GM19043 (cell line): Measurements from ENCODE around the gene SPPL2A.
A peak's percentile ranks its signal among the peaks of the same experiment; 100 is the strongest.

Experiments used
- ATAC-seq: cut with Tn5 transposase; IDR thresholded peaks from one replicate; pipeline ENCODE4 v1.9.1; 2021; ENCODE audit warnings: low read depth; ENCODE audit not compliant: unreplicated experiment

The SPPL2A gene

DNA sequence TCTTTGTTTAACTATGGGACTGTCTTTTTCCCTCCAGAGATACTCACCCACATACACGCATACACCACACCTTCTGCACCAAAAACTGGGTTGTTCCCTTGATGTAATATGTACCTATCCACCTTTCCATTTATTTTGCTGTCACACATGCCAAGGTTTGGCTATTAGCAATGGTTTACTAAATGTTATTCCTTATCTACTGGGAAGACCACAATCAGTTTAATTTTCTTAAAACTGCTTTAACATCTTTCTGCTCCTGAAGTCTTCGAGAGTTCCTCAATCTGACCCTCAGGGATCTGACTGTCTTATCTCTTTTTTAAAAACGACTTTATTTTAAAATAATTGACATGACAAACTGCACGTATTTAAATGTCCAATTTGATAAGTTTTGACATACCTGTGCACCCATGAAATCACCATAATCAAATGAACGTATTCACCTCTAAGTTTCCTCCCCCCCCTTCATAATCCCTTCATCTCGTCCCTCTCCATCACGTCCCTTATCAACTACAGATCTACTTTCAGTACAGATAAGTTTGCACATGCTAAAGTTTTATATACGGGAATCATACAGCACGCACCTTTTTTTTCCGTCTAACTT is 78.1 kb downstream of the SPPL2A start:
- ATAC-seq = peak; percentile 1

DNA sequence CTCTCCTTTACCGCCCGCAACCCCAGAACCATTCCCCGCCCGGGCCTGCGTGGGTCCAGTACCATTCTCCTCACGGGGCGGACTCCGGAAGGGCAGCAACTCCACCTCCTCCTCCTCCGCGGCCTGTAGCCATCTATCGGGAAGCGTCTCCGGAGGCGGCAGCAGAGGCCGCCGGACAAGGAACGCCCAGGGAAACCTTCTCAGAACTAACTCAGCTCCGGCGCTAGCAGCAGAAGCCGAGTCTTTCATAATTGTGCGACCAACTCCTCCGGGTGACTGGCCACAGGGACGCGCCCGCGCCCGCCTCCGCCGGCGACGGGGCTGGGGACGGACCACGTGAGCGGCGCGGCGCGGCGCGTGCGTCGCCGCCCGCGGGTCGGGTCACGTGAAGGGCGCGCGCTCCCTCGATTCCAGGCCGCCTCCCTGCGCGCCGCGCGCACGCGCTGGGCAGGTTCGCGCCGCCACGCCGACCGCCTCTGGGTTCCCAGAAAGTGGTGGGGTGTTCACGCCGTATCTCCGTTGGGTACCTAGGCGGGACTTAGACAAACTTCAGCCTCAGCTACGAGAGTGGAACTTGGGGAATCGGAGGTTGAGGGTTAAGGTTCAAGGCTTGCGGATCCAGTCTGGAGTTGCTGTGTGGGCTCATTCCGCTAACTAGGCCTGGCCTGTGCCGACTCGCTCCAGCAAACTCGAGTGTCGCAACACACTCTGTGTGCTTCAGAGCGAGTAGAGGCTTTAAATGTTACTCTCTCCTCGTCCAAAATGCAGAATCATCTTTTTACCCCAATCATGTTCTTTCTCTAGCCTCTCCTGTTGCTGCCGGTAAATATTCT is 78.8 kb downstream of the SPPL2A start, which contains the start of gene TRPM7:
Gene TRPM7, minus strand, starts transcription at position 329 of the 833 bp plus-strand sequence. Its CDS starts 264 bp downstream, at position 65.
- ATAC-seq = peak; percentile 75

DNA sequence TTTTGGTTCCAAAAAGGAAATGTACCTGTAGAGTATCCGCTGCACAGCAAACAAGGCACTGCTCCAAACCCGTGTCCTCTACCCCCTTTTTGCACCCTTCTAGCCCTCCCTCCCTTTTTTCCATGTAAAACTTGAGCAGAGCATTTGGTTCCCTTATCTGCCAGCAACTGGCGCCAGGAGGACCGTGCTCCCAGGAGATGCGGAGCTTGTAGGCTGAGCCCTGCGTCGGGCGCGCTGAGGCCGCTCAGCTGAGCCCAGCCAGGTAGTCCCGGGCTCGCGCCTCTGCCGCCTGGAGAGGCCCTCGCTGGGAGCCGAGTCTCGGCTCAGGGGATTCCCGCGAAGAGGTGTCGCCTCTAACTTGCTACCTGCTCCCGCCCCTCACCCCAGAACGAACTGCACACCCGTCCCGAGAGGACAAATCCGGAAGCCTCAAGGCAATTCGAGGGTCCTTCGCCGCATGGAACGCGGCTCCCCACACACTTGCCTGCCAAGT is 79.5 kb downstream of the SPPL2A start:
- ATAC-seq = peak; percentile 42

DNA sequence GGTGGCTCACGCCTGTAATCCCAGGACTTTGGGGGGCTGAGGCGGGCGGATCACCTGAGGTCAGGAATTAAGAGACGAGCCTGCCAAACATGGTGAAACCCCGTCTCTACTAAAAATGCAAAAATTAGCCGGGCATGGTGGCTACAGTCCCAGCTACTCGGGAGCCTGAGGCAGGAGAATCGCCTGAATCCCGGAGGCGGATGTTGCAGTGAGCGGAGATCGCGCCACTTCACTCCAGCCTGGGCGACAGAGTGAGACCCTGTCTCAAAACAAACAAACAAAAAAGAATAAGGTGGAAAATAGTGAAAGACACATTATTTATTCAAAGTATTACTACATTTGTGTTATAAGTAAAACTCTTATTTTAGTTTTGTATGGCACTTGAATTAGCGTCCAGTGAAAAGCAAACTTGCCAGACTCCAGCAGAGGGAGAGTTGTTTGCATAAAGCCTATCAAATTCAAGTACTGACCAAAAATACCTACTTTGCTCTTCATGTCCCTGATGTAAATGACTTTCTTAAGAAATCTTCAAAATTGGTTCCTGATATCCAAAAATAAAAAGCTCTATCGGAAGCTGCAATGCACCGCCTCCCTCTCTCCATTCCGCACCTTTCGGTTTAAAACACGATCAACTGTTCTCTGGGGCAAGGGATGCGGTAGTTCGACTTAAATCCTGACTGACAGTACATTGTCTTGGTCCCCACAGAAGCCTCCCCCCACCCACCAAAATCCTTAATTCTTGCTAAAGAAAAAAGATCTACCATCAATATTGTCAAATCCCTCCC is 80.1 kb downstream of the SPPL2A start:
- no peak for ATAC-seq

DNA sequence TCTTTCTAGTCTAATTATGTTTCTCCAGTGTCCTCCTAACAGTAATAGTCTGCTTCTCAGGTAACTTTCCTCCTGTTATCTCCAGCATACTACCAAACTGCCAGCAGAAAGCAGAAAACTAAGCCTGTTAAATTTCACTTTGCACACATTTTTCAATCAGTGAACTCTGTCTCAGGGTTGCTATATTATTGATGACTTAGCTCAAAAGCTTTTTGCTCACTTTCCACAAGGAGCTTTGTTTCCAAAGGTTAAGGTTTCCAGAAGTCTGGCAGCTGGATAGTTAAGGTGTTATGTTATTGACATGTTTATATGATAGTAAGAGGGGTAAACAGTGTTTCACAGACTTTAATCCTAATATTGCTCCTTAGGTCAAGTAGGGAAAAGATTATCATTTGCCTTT is 84.0 kb downstream of the SPPL2A start:
- ATAC-seq = no peak

DNA sequence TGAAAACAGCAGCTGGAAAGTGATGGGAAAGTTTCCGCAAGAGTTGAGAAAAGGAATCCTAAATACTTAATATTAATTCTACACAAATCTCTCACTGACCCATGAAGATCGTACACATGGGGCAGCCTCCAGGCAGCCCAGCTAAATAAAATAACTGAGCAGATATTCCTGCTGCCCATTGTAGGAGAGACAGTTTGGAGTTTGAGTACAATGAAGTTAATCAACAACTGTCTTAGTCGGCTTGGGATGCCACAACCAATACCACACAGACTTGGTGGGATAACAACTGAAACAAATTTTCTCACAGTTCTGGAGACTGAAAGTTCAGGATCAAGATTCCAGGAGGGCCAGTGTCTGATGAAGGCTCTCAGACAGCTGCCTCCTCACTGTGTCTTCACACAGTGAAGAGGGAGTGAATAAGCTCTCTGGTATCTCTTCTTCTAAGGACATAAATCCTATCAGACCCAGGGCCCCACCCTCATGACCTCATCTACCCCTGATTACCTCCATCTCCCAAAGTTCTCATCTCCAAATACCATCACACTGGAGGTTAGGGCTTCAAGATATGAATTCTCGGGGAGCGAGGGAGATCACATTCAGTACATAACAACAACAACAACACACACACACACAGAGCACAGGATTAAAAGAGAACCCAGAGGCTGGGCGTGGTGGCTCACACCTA is 88.6 kb downstream of the SPPL2A start:
- no peak for ATAC-seq

DNA sequence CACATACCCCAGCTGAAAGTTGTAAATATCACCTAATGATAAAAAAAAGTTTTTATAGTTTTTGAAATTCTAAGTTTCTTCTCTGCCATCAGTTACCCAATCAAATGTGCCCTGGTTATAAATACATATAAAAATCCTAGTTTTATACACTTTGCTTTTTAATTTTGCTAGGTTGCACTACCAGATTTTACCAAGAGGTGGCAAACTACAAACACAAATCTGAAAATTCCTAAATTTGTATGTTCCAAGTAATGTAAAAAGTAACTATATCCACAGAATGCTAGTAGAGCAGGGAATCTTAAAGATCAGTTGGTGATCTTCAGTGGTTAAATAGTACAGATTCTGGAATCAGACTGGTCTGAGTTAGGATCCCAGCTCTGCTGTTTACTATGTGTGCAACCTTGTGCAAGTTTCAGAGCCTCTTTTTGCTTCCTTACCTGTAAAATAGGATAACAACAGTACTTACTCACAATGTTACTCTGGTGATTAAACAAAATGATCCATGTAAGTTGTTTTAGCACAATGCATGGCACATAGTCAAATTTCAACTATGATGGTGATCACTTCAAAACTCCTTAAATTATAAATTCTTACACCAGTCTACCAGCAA is 89.9 kb downstream of the SPPL2A start:
- ATAC-seq = no peak

DNA sequence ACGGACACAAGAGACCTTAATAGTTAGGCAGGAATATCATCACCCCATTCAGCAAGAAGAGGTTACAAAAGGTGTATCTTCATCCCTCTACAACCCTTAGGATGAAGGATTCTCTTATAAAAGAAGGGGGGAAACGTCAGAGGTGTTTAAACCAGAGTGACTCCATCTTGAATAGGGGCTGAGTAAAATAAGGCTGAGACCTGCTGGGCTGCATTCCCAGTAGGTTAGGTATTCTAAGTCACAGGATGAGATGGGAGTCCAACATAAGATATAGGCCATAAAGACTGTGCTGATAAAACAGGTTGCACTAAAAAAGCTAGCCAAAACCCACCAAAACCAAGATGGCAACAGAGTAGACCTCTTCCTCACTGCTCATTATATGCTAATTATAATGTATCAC is 95.4 kb downstream of the SPPL2A start:
- no peak for ATAC-seq

DNA sequence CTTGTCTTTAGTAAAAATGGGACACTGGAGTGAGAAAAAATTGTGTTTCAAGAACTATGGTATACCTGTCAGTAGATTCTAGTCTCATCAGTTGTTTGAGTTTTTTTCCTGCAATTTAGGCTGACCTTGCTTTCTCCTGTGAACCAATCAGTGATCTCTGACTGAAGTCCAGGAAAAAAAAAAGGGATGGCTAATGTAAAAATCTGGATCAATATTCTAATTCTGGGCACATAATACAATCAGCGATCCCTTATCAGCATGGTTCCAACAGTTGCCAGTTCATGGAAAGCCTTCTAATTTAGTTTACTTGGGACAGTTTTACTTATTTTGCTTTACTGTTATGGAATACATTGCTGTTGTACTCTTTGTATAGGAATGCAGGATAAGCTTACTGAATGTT is 95.9 kb downstream of the SPPL2A start:
- ATAC-seq = no peak

DNA sequence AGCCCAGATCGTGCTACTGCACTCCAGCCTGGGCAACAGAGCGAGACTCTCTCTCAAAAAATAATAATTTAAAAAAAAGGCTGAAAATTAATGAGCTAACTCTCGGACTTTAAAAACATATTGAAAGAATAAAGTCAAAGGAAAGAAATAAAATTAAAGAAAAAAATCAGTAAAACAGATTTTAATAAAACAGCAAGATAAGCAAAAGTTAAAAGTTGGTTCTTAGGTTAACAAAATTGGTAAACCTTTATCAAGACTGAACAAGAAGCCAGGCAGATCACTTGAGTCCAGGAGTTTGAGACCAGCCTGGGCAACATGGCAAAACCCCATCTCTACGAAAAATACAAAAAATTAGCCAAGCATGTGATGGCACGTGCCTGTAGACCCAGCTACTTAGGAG is 99.6 kb downstream of the SPPL2A start:
- ATAC-seq = no peak

DNA sequence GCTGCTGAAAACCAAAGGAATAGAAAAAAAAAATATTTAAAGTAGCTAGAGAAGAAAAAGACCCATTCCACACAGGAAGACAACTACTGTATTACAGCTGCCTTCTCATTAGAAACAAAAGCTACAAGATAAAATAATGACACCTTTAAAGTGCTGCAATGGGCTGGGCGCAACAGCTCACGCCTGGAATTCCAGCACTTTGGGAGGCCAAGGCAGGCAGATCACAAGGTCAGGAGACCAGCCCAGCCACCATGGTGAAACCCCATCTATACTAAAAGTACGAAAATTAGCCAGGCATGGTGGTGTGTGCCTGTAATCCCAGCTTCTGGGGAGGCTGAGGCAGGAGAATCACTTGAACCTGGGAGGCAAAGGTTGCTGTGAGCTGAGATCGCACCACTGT is 110.0 kb downstream of the SPPL2A start:
- ATAC-seq = no peak

DNA sequence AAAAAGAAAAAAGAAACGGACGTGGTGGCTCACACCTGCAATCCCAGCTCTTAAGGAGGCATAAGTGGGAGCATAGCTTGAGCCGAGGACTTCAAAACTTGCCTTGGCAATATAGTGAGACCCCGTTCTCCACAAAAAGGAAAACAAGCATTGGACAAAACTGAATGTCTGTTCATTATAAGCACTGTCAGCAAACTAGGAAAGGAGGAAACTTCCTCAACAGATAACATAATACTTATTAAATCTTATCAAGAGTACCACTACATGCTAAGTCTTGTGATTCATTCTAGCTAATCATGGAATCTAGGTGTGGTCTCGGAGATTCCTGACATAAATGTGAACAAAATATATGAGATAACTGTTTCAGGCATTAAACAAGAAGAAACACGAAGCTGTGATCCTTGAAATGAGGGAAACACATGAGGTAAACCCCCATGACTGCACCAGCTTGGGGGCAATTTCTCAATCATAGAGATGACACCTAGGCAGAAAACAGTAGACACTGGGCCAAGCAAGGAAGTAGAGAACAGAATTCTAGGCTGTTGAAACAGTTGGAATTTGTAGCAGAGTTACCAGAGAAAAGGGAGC is 112.3 kb downstream of the SPPL2A start:
- ATAC-seq = no peak

DNA sequence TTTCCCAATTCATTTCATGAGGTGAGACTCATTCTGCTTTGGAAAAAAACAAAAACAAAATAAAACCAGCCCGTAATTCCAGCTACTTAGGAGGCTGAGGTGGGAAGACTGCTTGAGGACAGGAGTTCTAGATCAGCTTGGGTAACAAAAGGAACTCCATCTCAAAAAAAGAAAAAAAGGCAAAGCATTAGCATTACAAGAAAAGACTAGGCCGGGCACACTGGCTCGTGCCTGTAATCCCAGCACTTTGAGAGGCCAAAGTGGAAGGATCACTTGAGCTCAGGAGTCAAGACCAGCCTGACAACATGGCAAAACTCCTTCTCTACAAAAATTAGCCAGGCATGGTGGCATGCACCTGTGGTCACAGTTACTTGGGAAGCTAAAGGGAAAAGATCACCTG is 112.8 kb downstream of the SPPL2A start:
- ATAC-seq = no peak
